IPS-NIHi7 (cell line): Measurements from ENCODE around the gene CMYA5.
A peak's percentile ranks its signal among the peaks of the same experiment; 100 is the strongest.
"Not testable (repeated sequence)": the region's sequence is repeated elsewhere in the genome, so short reads cannot be mapped to it uniquely, and the experiment has no call there.

Experiments used
- DNase-seq: peaks from one replicate; pipeline ENCODE4 v3.0.0; 2012; ENCODE audit warnings: mixed read lengths; ENCODE audit errors: extremely low spot score

CMYA5 gene

DNA sequence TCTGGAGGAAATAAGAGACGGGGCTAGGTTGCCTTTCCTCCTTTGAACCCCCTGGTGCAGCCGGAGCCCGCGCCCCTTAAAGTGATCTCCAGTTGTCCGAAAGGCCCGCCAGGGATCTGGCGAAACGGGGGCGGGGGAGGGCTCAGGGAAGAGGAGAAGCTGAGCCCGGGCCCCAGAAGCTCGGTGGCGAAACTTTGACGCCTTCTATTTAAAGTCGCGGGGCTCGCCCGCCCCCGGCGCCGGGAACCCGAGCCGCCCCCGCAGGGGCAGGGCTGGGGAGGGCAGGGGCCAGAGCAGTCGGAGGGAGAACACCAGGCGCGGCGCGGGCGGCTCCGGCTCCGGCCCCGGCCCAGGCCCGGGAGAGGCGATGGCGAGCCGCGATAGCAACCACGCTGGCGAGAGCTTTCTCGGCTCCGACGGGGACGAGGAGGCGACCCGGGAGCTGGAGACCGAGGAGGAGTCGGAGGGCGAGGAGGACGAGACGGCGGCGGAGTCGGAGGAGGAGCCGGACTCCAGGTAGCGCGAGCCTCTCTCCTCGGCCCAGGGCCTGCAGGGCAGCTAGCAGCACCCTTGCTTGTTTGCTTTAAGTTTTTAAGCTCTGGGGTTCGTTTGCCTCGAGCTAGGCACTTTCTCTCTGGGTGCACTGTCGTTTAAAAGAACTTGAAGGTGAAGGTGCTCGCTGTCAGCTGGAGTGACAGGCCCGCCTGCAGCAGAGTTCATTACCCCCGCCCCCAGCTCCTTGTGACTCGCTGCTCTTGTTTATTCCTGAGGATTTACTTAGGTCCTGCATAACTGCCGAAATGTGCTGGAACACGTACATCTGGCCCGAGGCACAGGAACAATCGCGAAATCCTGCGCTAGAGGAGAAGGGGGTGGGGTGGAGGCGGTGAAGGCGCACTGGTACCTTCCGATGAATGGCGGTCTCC is at the start of gene CMYA5:
CMYA5 (plus strand) TSS at position 296 of the 926 bp plus-strand sequence; CDS start at position 368, 72 bp downstream.
- peak; percentile 62 for DNase-seq

DNA sequence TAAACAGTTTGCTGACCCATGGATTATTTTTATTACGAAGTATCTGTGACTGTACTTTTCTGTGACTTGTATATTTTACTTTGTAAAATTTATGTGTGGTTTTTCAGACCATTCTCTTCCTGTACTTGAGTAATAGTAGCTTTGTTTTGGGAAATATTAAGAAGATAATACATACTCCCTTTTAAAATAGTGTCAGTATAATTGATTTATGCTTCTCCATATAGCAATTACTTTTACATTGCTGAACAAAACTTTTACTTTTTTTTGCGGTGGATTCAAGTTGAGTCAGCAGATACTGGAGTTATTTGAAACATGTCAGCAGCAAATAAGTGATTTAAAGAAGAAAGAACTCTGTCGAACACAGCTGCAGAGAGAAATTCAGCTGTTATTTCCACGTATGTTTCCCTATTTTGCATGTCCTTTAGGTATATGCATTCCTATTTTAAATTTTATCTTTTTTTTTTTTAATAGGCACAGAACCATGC is 49.0 kb upstream of the CMYA5 start:
- no peak for DNase-seq

DNA sequence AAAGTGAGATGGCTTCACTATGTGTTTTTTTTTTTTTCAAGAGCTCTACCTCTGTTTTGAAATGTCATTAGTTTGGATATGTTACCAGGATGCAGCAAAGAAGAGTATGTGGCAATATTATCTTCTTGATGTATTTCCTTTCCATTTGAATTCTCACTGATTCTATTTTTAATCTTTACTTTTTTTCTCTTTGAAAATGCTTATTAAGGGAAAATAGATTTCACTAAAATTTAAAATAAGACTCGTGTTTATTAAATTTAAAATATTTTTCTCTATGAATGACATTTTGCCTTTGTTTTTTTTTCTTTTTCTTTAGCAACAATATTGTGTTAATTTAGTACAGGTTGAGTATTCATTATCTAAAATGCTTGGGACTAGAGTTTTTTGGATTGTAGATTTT is 48.2 kb upstream of the CMYA5 start:
- no peak for DNase-seq

DNA sequence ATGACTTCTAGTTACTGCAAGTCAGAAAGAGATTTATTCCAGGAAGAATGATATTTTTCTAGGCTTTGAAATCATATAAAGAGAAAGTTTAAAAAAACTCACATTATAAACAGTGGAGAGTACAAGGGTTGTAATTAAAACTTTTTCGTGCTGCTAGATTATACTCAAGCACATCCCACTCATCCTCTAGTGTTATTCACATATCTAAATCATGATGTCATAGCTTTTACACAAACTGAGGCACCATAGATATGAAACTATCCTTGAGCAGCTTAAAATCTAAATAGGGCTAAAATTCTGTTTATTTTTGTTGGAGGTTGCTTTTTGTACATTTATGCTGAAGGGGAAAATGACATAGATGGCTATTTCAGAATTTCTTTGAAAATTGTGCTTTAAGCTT is 47.4 kb upstream of the CMYA5 start:
- DNase-seq = no peak

DNA sequence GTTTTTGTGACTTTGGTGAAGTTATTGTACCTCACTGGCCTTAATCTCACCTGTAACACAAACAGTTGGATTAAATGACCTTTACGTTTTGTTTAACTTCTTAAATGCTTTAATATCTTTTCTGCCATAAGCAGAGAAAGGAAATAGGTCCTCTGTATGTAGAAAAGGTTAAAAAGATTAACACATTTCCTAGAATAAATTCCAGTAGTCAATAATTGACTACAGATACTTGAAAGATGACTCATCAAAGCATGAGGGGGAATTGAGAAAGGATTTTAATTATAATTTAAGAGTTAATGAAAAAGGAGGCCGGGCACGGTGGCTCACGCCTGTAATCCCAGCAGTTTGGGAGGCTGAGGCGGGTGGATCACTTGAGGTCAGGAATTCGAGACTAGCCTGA is 35.8 kb upstream of the CMYA5 start:
- no peak for DNase-seq

DNA sequence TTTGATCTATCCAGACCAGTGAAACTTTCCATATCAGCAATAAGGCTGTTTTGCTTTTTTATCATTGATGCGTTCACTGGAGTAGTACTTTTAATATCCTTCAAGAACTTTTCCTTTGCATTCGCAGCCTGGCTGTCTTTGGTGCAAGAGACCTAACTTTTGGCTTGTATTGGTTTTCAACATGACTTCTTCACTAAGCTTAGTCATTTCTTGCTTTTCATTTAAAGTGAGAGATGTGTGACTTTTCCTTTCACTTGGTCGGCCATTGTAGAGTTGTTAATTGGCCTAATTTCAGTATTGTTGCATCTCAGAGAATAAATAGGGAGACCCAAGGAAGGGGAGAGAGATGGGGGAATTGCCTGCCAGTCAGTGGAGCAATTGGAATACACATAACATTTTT is 26.4 kb upstream of the CMYA5 start:
- DNase-seq = no peak

DNA sequence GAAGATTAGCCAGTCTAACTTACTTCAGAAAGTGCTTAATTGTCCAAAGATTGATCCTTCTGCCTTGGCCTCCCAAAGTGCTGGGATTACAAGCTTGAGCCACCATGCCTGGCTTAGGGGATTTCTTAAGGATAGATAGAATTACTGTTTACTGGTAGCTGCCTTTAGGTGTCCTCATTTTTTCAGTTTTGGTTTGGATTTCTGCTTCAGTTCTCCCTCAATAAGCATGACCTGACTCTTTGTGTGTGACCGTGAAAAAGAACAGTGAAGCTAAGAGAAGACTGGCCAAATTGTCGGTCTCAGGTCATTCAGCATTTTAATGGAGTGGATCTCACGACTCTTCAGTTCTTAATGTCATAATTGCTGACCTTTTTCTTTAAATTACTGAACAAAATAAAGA is 22.9 kb upstream of the CMYA5 start:
- DNase-seq = no peak

DNA sequence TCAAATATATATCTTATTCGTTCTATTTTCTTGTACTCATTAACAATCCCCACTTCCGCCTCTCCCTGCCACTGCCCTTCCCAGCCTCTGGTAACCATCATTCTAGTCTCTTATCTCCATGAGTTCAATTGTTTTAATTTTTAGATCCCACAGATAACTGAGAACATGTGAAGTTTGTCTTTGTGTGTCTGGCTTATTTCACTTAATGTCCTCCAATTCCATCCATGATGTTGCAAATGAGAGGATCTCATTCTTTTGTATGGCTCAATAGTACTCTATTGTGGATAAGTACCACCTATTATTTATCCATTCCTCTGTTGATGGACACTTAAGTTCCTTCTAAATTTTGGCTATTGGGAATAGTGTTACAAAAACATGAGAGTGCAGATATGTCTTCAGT is 17.2 kb upstream of the CMYA5 start:
- DNase-seq = no peak

DNA sequence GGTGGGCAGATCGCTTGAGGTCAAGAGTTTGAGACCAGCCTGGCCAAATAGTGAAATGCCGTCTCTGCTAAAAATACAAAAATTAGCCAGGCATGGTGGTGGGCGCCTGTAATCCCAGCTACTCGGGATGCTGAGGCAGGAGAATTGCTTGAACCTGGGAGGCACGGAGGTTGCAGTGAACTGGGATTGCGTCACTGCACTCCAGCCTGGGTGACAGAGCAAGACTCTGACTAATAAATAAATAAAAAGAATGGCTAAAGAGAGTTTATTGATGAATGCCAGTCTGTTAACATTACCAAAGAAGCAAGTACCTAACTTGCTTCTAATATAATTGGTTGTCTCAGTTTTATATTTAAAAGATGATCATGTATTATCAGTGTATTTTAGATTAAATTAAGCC is 13.3 kb upstream of the CMYA5 start:
- DNase-seq = not testable (repeated sequence)

DNA sequence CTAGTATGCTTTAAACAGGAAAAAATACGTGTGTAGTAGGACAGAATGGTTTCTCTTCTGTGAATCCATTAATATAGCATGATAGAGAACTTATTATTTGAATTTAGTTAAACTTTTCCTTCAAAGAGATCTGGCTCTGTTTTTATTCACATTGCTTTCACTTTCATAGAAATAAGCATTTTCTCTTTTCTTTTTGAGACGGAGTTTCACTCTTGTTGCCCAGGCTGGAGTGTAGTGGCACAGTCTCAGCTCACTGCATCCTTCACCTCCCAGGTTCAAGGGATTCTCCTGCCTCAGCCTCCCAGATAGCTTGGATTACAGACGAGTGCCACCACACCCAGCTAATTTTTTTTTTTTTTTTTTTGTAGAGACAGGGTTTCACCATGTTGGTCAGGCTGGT is 7.5 kb upstream of the CMYA5 start:
- DNase-seq = not testable (repeated sequence)

DNA sequence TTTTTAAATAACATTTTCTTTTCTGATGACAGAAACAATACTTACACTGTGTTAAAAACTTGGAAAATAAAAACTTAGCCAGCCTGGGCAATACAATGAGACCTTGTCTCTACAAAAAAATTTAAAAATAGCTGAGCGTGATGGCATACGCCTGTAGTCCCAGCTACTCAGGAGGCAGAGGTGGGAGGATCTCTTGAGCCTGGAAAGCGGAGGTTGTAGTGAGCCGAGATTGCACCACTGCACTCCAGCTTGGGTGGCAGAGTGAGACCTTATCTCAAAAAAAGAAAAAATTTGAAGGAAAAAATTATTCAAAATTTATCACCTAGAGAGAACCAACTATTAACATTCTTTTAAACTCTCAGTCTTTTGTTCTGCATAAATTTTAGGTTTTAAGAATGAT is 4.9 kb upstream of the CMYA5 start:
- no peak for DNase-seq

DNA sequence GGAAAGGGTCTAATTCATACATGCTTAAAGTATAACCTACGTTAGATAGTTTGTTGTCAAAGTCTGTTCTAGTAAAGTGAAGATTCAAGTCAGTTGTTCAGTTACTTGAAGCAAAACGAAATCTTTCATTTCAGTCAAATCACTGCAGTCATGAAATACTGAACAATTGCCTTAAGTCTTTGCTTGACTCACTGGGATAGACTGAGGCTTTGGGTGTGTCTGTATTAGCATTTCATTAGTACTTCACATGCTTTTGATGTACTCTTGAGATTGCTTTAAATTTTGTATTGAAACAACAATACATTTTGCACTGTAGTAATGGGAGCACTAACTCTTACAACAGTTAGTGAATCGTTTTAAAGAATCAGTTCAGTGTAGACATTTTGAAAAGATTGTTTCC is 4.0 kb upstream of the CMYA5 start:
- DNase-seq = no peak

DNA sequence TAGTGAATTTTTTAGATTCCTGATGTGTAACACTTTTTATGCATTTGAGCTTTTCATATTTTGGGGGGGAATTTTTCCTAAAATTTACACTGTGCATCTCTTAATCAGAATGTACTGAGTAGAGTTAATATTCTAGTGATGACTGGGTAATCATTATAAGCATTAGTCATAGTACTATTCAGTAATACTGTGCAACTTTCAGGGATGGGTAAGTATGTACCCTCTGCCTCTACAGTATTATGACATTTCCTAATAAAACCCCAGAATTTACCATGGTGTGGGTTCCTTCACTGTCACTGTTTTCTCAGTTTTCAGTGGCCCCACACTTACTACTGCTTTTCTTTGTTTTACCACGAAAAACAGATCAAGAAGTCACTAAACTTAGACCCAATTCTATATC is 2.8 kb upstream of the CMYA5 start:
- no peak for DNase-seq

DNA sequence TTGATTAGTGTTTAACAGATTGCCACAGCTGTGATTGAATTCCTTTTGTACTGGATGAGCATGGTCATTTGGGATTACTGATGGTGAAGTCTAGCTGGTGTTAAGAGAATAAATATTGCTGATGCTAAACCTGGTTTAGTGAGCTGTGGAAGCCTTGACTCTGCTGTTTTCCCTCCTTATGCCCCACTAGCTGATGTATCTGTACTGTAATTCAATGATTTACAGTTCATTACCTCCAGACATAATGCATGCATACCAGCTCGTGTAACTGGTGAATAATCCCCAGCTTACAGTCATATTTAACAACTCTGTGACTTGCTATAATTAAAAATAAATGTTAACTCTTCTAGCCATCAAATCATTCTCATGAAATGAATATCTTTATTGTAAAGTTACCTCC is 1.7 kb upstream of the CMYA5 start:
- no peak for DNase-seq

DNA sequence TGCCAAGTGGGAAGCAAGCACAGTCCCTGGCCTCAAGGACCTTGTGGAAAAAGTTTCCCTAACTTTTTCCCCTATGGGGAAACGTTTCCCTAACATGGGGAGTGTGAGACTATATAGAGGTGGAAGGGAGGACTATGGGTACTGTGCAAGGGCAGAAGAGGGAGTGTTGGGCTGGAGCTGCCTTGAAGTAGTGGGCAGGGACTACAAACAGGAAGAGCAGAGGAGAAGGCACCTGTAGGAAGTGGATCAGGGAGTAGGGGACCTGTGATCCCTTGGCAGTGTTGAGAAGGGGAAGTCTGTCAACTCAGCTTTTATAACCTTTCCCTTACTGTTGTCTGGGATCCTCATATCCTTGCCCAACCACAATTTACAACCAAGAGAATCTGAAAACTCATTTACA is 1.4 kb downstream of the CMYA5 start:
- DNase-seq = no peak

DNA sequence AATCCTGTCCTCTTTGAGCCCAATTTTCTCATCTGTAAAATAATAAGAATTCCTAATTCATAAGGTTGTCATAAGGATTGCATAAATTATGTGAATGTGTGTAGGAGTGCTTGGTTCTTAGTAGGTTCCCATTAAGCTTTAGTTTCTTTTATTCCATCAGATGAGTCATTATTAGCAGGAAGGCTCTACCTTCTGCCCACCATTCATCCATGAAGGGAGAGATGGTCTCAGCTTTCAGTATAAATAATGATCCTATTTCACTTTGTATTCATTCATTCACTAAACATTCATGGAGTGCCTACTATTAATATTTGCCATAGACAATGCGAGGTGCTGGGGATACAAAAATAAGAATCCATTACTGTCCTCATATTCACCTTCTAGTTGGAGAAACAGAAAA is 3.0 kb downstream of the CMYA5 start:
- no peak for DNase-seq

DNA sequence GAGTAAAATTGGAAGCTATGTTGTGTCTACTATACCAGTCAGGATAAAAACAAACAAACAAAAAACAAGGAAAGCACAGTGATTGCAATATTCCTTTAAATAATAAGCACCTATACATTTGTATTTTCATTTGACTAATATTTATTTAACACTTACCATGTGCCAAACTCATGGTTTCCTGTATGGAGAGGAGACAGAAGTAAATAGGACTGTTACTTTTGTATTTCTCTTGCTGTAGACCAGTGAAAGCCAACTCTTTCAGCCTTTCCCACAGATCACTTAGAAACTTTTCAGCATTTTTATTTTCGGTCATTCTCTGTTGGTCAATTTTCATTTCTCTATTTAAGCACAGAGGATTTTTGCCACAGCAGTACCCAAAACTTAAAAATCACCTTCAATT is 4.5 kb downstream of the CMYA5 start:
- DNase-seq = no peak

DNA sequence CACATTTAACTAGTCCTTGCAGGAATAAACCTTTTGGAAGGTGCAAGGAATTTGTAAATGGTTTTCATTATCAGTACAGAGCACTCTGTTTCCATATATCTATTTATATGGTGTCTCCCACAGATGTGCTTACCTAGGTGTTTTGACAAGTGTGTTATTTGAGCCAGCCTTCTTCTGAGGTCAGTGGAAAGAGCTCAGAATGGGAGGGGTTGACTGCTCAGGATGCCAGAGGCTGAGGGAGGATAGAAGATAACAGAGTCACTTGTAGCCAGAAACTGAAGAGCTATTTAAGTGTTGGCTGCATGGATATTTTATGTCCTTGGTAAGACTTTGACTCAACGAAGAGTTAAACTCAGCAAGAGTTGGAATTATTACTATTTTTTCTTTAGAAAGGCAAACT is 5.0 kb downstream of the CMYA5 start:
- peak; percentile 39 for DNase-seq

DNA sequence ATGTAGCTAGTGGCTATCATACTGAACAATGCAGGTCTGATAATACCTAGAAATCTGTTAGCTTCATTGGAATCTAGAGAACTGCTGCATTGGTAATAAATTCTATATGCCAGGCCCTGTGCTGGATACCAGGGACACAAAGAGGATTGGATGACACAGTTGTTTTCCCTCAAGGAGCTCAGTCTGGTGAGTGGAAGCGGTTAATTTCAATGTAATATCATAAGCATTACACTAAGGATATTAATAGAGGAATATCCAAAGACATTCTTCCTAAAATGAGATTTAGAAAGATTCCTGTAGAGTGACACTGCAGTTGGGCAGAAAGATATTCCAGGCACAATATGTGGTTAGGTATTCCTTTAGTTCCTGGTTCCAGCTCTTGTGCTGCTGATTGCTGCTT is 5.9 kb downstream of the CMYA5 start:
- no peak for DNase-seq

DNA sequence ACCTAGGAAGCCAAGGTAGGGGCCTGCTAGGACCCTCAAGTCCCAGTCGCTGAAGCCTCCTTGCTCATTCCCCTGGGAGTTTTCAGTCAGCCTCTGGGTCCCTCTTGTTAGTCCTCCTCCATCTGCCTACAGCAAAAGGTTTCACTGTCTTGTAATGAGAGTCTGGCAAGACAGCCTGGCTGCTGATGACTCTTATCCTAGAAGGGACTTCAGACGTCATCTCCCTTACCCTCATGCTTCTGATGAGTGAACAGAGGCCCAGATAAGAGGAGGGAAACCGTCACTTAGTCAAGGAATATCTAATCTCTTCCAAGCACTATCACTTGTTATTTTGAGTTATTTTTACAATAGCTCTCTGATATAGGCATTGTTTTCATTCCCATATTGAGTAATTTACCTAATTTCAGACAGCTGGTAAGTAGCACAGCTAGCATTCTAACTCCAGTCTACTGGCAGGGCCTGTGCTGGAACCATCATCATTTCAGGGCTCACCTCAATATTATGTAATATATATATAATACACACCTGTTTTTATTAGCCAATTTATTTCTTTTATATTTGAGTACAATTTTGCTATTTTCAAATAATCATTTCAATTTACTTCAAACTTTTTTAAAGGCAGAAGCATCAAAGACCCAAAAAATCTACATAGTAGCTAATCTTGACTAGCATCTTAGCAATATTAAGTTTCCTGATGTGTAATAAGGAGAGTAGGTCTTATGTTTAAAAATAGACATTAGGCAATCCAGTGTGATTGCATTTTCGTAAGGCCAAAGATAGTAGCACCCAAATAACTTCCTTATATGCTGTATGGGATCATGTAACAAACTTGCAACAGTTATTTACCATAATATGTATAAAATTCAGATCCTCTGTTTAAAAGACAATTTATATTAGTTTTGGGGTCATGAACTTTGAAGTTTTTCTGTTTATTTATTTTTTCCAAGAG is 7.9 kb downstream of the CMYA5 start:
- DNase-seq = no peak

DNA sequence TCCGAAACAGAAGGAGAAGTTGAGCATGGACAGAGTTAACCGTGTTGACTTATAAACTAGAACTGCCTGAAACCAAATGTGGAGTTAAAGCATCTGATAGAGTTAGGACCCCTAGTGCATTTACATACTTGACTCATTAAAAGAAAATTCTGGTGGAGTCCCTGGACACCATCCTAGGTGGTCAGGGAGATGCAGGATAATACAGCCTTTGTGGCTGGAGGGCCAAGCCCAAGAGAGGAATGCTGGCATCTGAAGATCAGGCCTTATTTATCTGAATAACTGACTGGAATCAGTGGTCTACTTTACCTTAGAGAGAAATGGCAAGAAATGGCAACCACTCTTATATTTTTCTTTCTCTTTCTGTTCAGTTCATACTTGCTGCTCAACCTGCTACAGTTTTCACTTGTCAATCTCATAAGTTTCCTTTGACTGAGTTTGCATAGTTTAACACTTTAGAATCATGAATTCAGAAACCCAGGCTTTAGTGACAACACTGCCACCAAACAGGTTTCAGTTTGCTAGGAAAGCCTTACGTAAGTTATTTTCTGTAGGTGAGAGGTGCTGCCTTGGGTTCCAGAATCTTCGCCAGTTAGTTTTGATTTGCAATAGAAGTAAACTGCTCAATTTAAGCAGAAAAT is 10.2 kb downstream of the CMYA5 start:
- DNase-seq = no peak
